Prostate gland (tissue), 2 donors: ENCODE results near the gene RNF14. TPM values are rescaled to one million over a fixed set of nuclear protein-coding genes. Genes with fewer than 3 reads are reported as not detected.

Experiments
- DNase-seq: peaks from one replicate; pipeline ENCODE4 v3.0.0-alpha.2; 2019; ENCODE audit warnings: low spot score
- H3K27ac ChIP-seq, 2 donors: fragments of 200-600 bp; sonication (generic); 2 replicates each; pipeline ENCODE4 v1.5.1; 2017 to 2019
- H3K27me3 ChIP-seq: fragments of 200-600 bp; sonication (generic); replicated peaks from 2 replicates; pipeline ENCODE4 v1.5.1; 2019; ENCODE audit not compliant: insufficient read depth
- H3K36me3 ChIP-seq, 2 donors: fragments of 200-600 bp; sonication (generic); 1 replicate in 1 of 2; 2 replicates in 1 of 2; pipeline versions ENCODE4 v1.5.1 to v1.8.1; 2017 to 2019
- H3K4me1 ChIP-seq: fragments of 200-600 bp; sonication (generic); replicated peaks from 2 replicates; pipeline ENCODE4 v1.5.1; 2019
- H3K4me3 ChIP-seq, 2 donors: fragments of 200-600 bp; sonication (generic); 2 replicates each; pipeline ENCODE4 v1.5.1; 2017 to 2019
- H3K9me3 ChIP-seq: fragments of 200-600 bp; sonication (generic); 2 replicates; pipeline ENCODE4 v1.5.1; 2017
- CTCF ChIP-seq, 4 experiments: fragments of 200-600 bp in 2 of 4; fragments of 450-650 bp in 2 of 4; sonication (generic) in 2 of 4; IDR thresholded peaks; 1 replicate in 3 of 4; 2 replicates in 1 of 4; pipeline ENCODE4 v1.5.1; 2016 to 2019; ENCODE audit warnings: antibody characterized with exemption in 4 of 4, mild to moderate bottlenecking in 2 of 4, moderate library complexity in 2 of 4
- POLR2A ChIP-seq: fragments of 450-650 bp; IDR thresholded peaks from one replicate; pipeline ENCODE4 v1.6.1; 2016; ENCODE audit warnings: antibody characterized with exemption, mild to moderate bottlenecking
- POLR2AphosphoS5 ChIP-seq: sonication (generic); formaldehyde crosslinking; IDR thresholded peaks from one replicate; pipeline ENCODE4 v1.6.1; 2017; ENCODE audit warnings: antibody characterized with exemption
- WGBS: methylation state at CpG from one replicate; pipeline ENCODE4 v1.1.5; 2018; 5-methylcytosine and 5-hydroxymethylcytosine counted together
- intact Hi-C: fragments of 100-400 bp; cut with DNase I; formaldehyde crosslinking; loops from one replicate; pipeline ENCODE4 v1.14.2; 2022
- total RNA-seq, 2 donors: library from RNA; depleted of rRNA; stranded (reverse); fragments of >200 nt; gene quantifications; one replicate each; pipeline ENCODE4 v1.1.0, GENCODE V29; 2016

Gene RNF14
- total RNA-seq, 2 donors from 2014 or later: 40.8 to 66.9 TPM

DNA sequence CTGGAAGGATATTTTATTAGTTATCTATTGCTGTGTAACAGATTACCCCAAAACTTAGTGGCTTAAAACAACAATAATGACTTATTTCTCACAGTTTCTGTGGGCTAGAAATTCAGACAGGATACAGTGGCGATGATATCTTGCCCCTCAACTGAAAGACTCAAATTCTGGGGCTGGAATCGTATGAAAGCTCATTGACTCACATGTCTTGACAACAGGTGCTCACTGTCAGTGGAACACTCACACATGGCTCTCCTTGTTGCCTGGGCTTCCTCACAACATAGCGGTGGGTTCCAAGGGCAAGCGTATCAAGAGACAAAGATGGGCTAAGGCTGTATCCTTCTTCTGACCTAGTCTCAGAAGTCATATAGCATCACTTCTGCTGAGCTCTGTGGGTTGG, 47.7 kb downstream of the RNF14 start:
- peaks cover 8% of the 10 kb centered on the region for H3K4me1 ChIP-seq
- 80% methylated on average over 4 of the region's 4 CpGs for WGBS
- TF ChIP-seq POLR2A (no peak), POLR2AphosphoS5 (no peak), CTCF (IDR thresholded peaks at IDR 0.05) (no peak)
- H3K9me3 ChIP-seq: no peaks in the 10 kb centered on the region
- intact Hi-C loops: loop anchor here (10.0 kb wide), 1 partner anchor 52 kb away; the partner anchor contains the start of gene RNF14
- H3K36me3 ChIP-seq: no peaks in the 10 kb centered on the region
- H3K27ac ChIP-seq: no peak overlapping the region
- no peaks in the 10 kb centered on the region for H3K27me3 ChIP-seq
- DNase-seq: no peak
- no peak overlapping the region for H3K4me3 ChIP-seq

DNA sequence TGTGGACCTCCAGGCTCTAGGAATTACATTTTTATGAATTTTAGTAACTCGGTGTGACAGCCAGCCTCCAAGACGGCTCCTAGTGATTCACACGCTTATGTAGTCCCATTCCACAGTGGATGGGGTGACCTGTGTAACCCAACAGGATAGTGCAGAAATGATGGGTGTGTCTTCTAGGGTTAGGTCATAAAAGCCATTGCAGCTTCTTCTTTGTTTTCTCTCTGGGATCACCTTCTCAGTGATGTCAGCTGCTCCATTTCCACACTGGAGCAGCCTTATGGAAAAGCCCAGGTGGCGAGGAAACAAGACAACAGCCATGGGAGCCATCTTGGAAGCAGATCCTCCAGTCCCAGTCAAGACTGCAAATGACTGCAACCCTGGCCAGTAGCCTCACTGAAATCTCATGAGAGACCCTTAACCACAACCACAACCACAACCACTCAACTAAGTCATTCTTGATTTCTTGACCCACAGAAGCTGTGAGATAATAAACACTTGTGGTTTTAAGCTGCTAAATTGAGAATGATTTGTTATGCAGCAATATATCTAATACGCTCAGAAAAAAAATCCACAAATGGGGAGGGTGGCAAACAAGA, 49.0 kb downstream of the RNF14 start:
- H3K9me3 ChIP-seq: no peaks in the 10 kb centered on the region
- no peak overlapping the region for H3K4me3 ChIP-seq
- no peak for DNase-seq
- H3K27ac ChIP-seq: no peak overlapping the region
- H3K36me3 ChIP-seq: no peaks in the 10 kb centered on the region
- WGBS: 91% methylated on average over 5 of the region's 5 CpGs
- intact Hi-C loops: loop anchor here (10.0 kb wide), 1 partner anchor 53 kb away; the partner anchor contains the start of gene RNF14
- H3K4me1 ChIP-seq: peaks cover 8% of the 10 kb centered on the region
- no peak for TF ChIP-seq CTCF (IDR thresholded peaks at IDR 0.05)
- no peak for TF ChIP-seq POLR2A
- no peak for TF ChIP-seq POLR2AphosphoS5
- no peaks in the 10 kb centered on the region for H3K27me3 ChIP-seq

GRCh38 chr5:142020122-142020659, 51.3 kb downstream of the RNF14 start:
- H3K36me3 ChIP-seq: no peaks in the 10 kb centered on the region
- no peak for DNase-seq
- H3K4me1 ChIP-seq: no peaks in the 10 kb centered on the region
- no peak for TF ChIP-seq POLR2A
- no peak for TF ChIP-seq POLR2AphosphoS5
- no peak for TF ChIP-seq CTCF (IDR thresholded peaks at IDR 0.05)
- intact Hi-C loops: no loop called here
- H3K27ac ChIP-seq: no peak overlapping the region
- no peaks in the 10 kb centered on the region for H3K27me3 ChIP-seq
- no peaks in the 10 kb centered on the region for H3K9me3 ChIP-seq
- 97% methylated on average over 1 of the region's 1 CpG for WGBS
- no peak overlapping the region for H3K4me3 ChIP-seq

GRCh38 chr5:142023836-142024235, 54.9 kb downstream of the RNF14 start:
- Histone ChIP-seq H3K4me3 (no peak overlapping the region), H3K27ac (no peak overlapping the region), H3K27me3 (no peaks in the 10 kb centered on the region), H3K4me1 (no peaks in the 10 kb centered on the region), H3K9me3 (no peaks in the 10 kb centered on the region), H3K36me3 (no peaks in the 10 kb centered on the region)
- 32% methylated on average over 6 of the region's 6 CpGs for WGBS
- DNase-seq: no peak
- intact Hi-C loops: no loop called here
- TF ChIP-seq POLR2AphosphoS5 (peak; percentile 56), POLR2A (no peak)

DNA sequence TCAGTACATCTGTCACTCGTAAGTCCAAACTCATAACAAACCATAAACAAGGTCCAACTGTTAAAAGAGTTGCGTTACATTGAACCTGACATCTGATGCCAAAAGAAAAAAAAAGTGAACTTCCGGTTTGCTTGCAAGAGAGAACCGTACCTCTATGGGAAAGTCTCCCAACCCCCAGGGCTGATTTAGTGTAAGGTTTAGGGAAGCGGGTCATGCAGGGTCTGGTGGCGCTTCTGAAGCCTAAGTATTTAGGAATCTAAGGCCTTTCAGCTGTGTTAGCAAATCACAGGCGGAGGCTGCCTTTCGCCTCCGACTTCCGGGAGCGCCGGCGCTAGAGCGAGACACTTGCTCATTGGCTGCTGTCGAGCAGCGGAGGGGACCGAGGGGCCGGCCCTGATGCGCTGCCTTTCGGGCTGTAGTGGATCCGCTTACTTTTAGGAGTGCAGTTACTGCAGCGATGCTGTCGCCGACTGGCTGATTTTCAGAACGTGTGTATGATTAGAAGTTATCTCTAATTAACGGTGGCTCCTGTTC, 55.9 kb downstream of the RNF14 start:
- Histone ChIP-seq H3K27ac (peak overlapping the region; percentile 66 to 77), H3K36me3 (no peaks in the 10 kb centered on the region), H3K4me3 (peak overlapping the region; percentile 31 to 36), H3K9me3 (no peaks in the 10 kb centered on the region), H3K4me1 (no peaks in the 10 kb centered on the region), H3K27me3 (no peaks in the 10 kb centered on the region)
- WGBS: under 1% methylated on average over 26 of the region's 26 CpGs
- peak; percentile 68 for DNase-seq
- intact Hi-C loops: no loop called here
- TF ChIP-seq POLR2A (no peak), CTCF (IDR thresholded peaks at IDR 0.05) (no peak), POLR2AphosphoS5 (peak; percentile 72)
